GM12878 (cell line): ENCODE measurements around the gene RDH12. TPM values are rescaled to one million over a fixed set of nuclear protein-coding genes. Genes with fewer than 3 reads are reported as not detected.

Source experiments
- ATAC-seq: fragments of 200-7000 bp; cut with Tn5 transposase; 3 replicates; pipeline ENCODE4 v1.9.1; 2020; ENCODE audit warnings: mild to moderate bottlenecking, moderate library complexity
- BruUV-seq: library from RNA; stranded (reverse); fragments of 400-500 nt; replicated peaks from 2 replicates; lab custom pipeline; 2021; lab: Mats Ljungman, UMichigan
- CTCF ChIA-PET: fragments of 300-600 bp; sonication (Branson Sonifier 250); formaldehyde crosslinking; extraction: SDS; loops from one replicate; lab custom pipeline; 2021; ENCODE audit warnings: inconsistent platforms; lab: Yijun Ruan, JAX
- POLR2A ChIA-PET: fragments of 350-600 bp; formaldehyde crosslinking; extraction: SDS; loops from one replicate; lab custom pipeline; 2021; ENCODE audit warnings: inconsistent platforms; lab: Charles Lee
- RAD21 ChIA-PET: fragments of 300-600 bp; sonication (Branson Sonifier 250); formaldehyde crosslinking; loops from one replicate; lab custom pipeline; 2023; ENCODE audit warnings: antibody characterized with exemption; ENCODE audit not compliant: unreplicated experiment; lab: Charles Lee
- SMC1A ChIA-PET: fragments of 300-600 bp; sonication (Branson Sonifier 250); formaldehyde crosslinking; loops from one replicate; lab custom pipeline; 2023; ENCODE audit not compliant: unreplicated experiment, uncharacterized antibody; lab: Charles Lee
- DNase-seq: peaks from one replicate; pipeline ENCODE4 v3.0.0-alpha.2; 2011; ENCODE audit warnings: low read depth, low spot score
- FAIRE-seq: peaks from 3 replicates; lab custom pipeline; 2011; peaks lifted over from hg19 to GRCh38; lab: Jason Lieb, UNC
- H2AFZ ChIP-seq: 2 replicates; pipeline ENCODE4 v1.6.0; 2011; ENCODE audit warnings: low read depth, low read length, control low read depth; ENCODE audit not compliant: control insufficient read depth
- H3K27ac ChIP-seq: 2 replicates; pipeline ENCODE4 v1.5.1; 2011; ENCODE audit warnings: control low read depth; ENCODE audit not compliant: control insufficient read depth, insufficient read depth
- H3K27me3 ChIP-seq, 2 experiments: replicated peaks in 1 of 2; 2 replicates each; pipeline versions ENCODE4 v1.6.0 to v1.6.1; 2011; ENCODE audit warnings: low read length in 1 of 2; ENCODE audit not compliant: control insufficient read depth in 2 of 2, insufficient read depth in 2 of 2
- H3K36me3 ChIP-seq, 2 experiments: 2 replicates each; pipeline ENCODE4 v1.5.1; 2011; ENCODE audit warnings: low read length in 1 of 2; ENCODE audit not compliant: control insufficient read depth in 2 of 2, insufficient read depth in 2 of 2
- H3K4me1 ChIP-seq: 2 replicates; pipeline ENCODE4 v1.6.1; 2011; ENCODE audit warnings: mild to moderate bottlenecking, low read length, moderate library complexity, mixed read lengths; ENCODE audit not compliant: control insufficient read depth, insufficient read depth
- H3K4me2 ChIP-seq: 2 replicates; pipeline ENCODE4 v1.6.0; 2011; ENCODE audit warnings: control low read depth; ENCODE audit not compliant: control insufficient read depth, insufficient read depth
- H3K4me3 ChIP-seq: fragments of 200-600 bp; sonication (generic); 2 replicates; pipeline ENCODE4 v1.5.1; 2016
- H3K79me2 ChIP-seq: 2 replicates; pipeline ENCODE4 v1.6.0; 2011; ENCODE audit warnings: low read length; ENCODE audit not compliant: control insufficient read depth, insufficient read depth
- H3K9ac ChIP-seq: 2 replicates; pipeline ENCODE4 v1.8.0; 2011; ENCODE audit warnings: low read length, control low read depth, mixed read lengths; ENCODE audit not compliant: control insufficient read depth, insufficient read depth
- H3K9me3 ChIP-seq: replicated peaks from 3 replicates; pipeline ENCODE4 v1.5.1; 2011; ENCODE audit warnings: mild to moderate bottlenecking, low read length; ENCODE audit not compliant: control insufficient read depth, insufficient read depth
- H4K20me1 ChIP-seq: 2 replicates; pipeline ENCODE4 v1.6.0; 2011; ENCODE audit not compliant: control insufficient read depth, insufficient read depth
- FOXM1 ChIP-seq: IDR thresholded peaks from 2 replicates; pipeline ENCODE4 v1.6.1; 2012; ENCODE audit warnings: low read depth, mild to moderate bottlenecking, inconsistent platforms, low read length, moderate library complexity
- IKZF1 ChIP-seq: fragments of 450-650 bp; conservative IDR thresholded peaks from 2 replicates; pipeline ENCODE4 v1.6.1; 2017; ENCODE audit warnings: antibody characterized with exemption, mild to moderate bottlenecking
- KLF5 ChIP-seq: fragments of 450-650 bp; IDR thresholded peaks from 2 replicates; pipeline ENCODE4 v1.6.1; 2014; ENCODE audit warnings: mild to moderate bottlenecking; ENCODE audit not compliant: partially characterized antibody
- ZBTB33 ChIP-seq: fragments of 450-650 bp; IDR thresholded peaks from 2 replicates; pipeline ENCODE4 v1.6.1; 2017; ENCODE audit warnings: mild to moderate bottlenecking
- WGBS: methylation state at CpG from one replicate; pipeline ENCODE4 v1.1.6; 2016; ENCODE audit warnings: low lambda C conversion rate; ENCODE audit not compliant: insufficient replicate concordance, insufficient coverage; ENCODE audit errors: missing lambda C conversion rate; 5-methylcytosine and 5-hydroxymethylcytosine counted together
- in situ Hi-C: fragments of 300-500 bp; cut with MboI; formaldehyde crosslinking; loops from 9 replicates; pipeline ENCODE4 v1.14.3; 2018; ENCODE audit warnings: mixed read lengths
- intact Hi-C: fragments of 100-400 bp; cut with micrococcal nuclease; formaldehyde crosslinking; loops from one replicate; pipeline ENCODE4 v1.14.2; 2022; ENCODE audit not compliant: unreplicated experiment
- polyA plus RNA-seq, 11 experiments: library from polyadenylated mRNA; depleted of rRNA in 4 of 11; unstranded in 6 of 11; stranded (reverse) in 5 of 11; fragments of >200 nt; fragmentation: Nextera tagmentation in 4 of 11; fragmentation: Illumina TruSeq in 1 of 11; extraction: Ambion mirVana in 4 of 11; extraction: Trizol in 1 of 11; gene quantifications; 1 replicate in 1 of 11; 2 replicates in 10 of 11; pipeline versions ENCODE4 v1.2.1 to v1.2.3, GENCODE V29; 2011 to 2016; ENCODE audit warnings: inconsistent platforms in 2 of 11, missing spikeins in 2 of 11, low read depth in 1 of 11
- total RNA-seq, 4 experiments: library from RNA; depleted of rRNA in 3 of 4; stranded (reverse); fragments of >200 nt in 3 of 4; fragmentation: Illumina TruSeq in 1 of 4; extraction: Trizol in 1 of 4; gene quantifications; 2 replicates each; pipeline versions ENCODE4 v1.2.1 to v1.2.3, GENCODE V29; 2013 to 2021

Gene RDH12
- total and polyA plus RNA-seq, 10 of the 15 experiments (the other 5 are each of a cell fraction or from before 2014, with no cell fraction given), result not detected

- no peak for FAIRE-seq
- Histone ChIP-seq H3K9me3 (no peaks in the 10 kb centered on the region), H3K36me3 (no peaks in the 10 kb centered on the region), H3K4me1 (no peaks in the 10 kb centered on the region), H3K27ac (no peak overlapping the region), H4K20me1 (no peaks in the 10 kb centered on the region), H3K4me3 (no peak overlapping the region), H3K79me2 (no peaks in the 10 kb centered on the region), H2AFZ (no peak overlapping the region), H3K9ac (no peak overlapping the region), H3K27me3 (no peaks in the 10 kb centered on the region), H3K4me2 (no peak overlapping the region)
- no TSS peak for BruUV-seq
- ChIA-PET CTCF (no interaction called here), SMC1A (interaction anchor here (1.8 kb wide), 1 partner anchor 25 kb away, joined by 4 read pairs; no protein-coding TSS in a partner anchor), RAD21 (no interaction called here), POLR2A (interaction anchor here (0.7 to 1.0 kb wide), 2 partner anchors 18 to 1478 kb away, joined by 3 to 4 read pairs; no protein-coding TSS in a partner anchor)
- 58% methylated on average over 21 of the region's 21 CpGs for WGBS
- TF ChIP-seq ZBTB33 (no peak), KLF5 (no peak), IKZF1 (no peak), FOXM1 (no peak)
- intact Hi-C loops, result no loop called here
- ATAC-seq, result no peak
- in situ Hi-C loops, result no loop called here
- no peak for DNase-seq
Observed at GRCh38 chr14:67729072-67729885, 27.6 kb downstream of the RDH12 start.
